Prostate gland (tissue), 2 donors: ENCODE measurements around the gene SPATA6L.

ENCODE experiments used
- CTCF ChIP-seq, 4 experiments: fragments of 200-600 bp in 2 of 4; fragments of 450-650 bp in 2 of 4; sonication (generic) in 2 of 4; IDR thresholded peaks; 1 replicate in 3 of 4; 2 replicates in 1 of 4; pipeline ENCODE4 v1.5.1; 2016 to 2019; ENCODE audit warnings: antibody characterized with exemption in 4 of 4, mild to moderate bottlenecking in 2 of 4, moderate library complexity in 2 of 4
- POLR2A ChIP-seq: fragments of 450-650 bp; IDR thresholded peaks from one replicate; pipeline ENCODE4 v1.6.1; 2016; ENCODE audit warnings: antibody characterized with exemption, mild to moderate bottlenecking
- POLR2AphosphoS5 ChIP-seq: sonication (generic); formaldehyde crosslinking; IDR thresholded peaks from one replicate; pipeline ENCODE4 v1.6.1; 2017; ENCODE audit warnings: antibody characterized with exemption

DNA sequence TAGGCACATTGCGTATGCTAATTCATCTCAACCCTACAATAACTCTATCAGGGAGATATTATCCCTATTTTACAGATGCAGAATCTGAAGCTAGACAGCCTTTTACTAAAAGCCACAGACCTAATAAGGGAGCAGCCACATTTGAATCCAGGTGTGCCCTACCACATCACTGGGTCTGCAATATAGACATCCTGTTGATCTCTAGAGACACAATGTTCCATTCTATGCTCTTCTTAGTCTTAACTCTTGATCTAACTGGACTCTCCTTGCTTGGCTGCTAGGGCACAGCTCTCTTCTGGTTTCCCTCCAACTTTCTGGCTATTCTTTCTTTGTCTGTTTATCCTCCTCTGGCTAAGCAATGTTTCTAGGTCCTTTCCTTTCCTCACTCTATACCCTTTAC is 1.4 kb upstream of the SPATA6L start:
- TF ChIP-seq CTCF (IDR thresholded peaks at IDR 0.05) = no peak
- no peak for TF ChIP-seq POLR2A
- TF ChIP-seq POLR2AphosphoS5 = no peak
